RWPE2 (cell line): ENCODE results near the gene NPC1L1.

Experiments used
- ATAC-seq: fragments of 200-7000 bp; cut with Tn5 transposase; 3 replicates; pipeline ENCODE4 v1.9.1; 2021; ENCODE audit warnings: low read depth
- DNase-seq: peaks from one replicate; pipeline ENCODE4 v3.0.0-alpha.2; 2020; ENCODE audit warnings: low spot score
- H3K27ac ChIP-seq: fragments of 450-650 bp; 2 replicates; pipeline ENCODE4 v1.5.1; 2017; ENCODE audit warnings: mild to moderate bottlenecking; ENCODE audit not compliant: poor library complexity, severe bottlenecking
- H3K27me3 ChIP-seq: fragments of 250-450 bp; sonication (Bioruptor Pico); 2 replicates; pipeline ENCODE4 v1.5.1; 2021; ENCODE audit warnings: mild to moderate bottlenecking, moderate library complexity; ENCODE audit not compliant: insufficient read depth, poor library complexity, severe bottlenecking
- H3K36me3 ChIP-seq: fragments of 250-450 bp; sonication (Bioruptor Pico); 2 replicates; pipeline ENCODE4 v1.5.1; 2020; ENCODE audit warnings: low read depth, mild to moderate bottlenecking, moderate library complexity
- H3K4me1 ChIP-seq: fragments of 250-450 bp; sonication (Bioruptor Pico); 2 replicates; pipeline ENCODE4 v1.5.1; 2021; ENCODE audit warnings: mild to moderate bottlenecking, moderate library complexity; ENCODE audit not compliant: insufficient read depth, poor library complexity, severe bottlenecking
- H3K4me3 ChIP-seq: fragments of 250-450 bp; sonication (Bioruptor Pico); 2 replicates; pipeline ENCODE4 v1.5.1; 2021; ENCODE audit warnings: mild to moderate bottlenecking, moderate library complexity; ENCODE audit not compliant: severe bottlenecking
- H3K9me3 ChIP-seq: fragments of 250-450 bp; sonication (Bioruptor Pico); 2 replicates; pipeline ENCODE4 v1.5.1; 2021; ENCODE audit warnings: mild to moderate bottlenecking, moderate library complexity; ENCODE audit not compliant: severe bottlenecking
- CTCF ChIP-seq: fragments of 450-650 bp; IDR thresholded peaks from one replicate; pipeline ENCODE4 v1.5.1; 2017; ENCODE audit warnings: mild to moderate bottlenecking, moderate library complexity; ENCODE audit not compliant: poor library complexity, severe bottlenecking

NPC1L1 gene

GRCh38 chr7:44470135-44470479 lies 71.0 kb downstream of the NPC1L1 start:
- no peak overlapping the region for H3K4me3 ChIP-seq

GRCh38 chr7:44469461-44470134 lies 71.5 kb downstream of the NPC1L1 start:
- DNase-seq (no peak), ATAC-seq (no peak)
- H3K36me3 ChIP-seq: peaks cover 72% of the 10 kb centered on the region
- no peaks in the 10 kb centered on the region for H3K9me3 ChIP-seq
- TF ChIP-seq CTCF: no peak
- H3K4me3 ChIP-seq: no peak overlapping the region
- H3K27me3 ChIP-seq: no peaks in the 10 kb centered on the region
- H3K4me1 ChIP-seq: peaks cover 23% of the 10 kb centered on the region
- H3K27ac ChIP-seq: peak overlapping the region; percentile 4

More at GRCh38 chr7:44470135-44470479, 71.0 kb downstream of the NPC1L1 start:
- Histone ChIP-seq H3K27ac (peak overlapping the region; percentile 4), H3K27me3 (no peaks in the 10 kb centered on the region), H3K9me3 (no peaks in the 10 kb centered on the region), H3K4me1 (peaks cover 25% of the 10 kb centered on the region), H3K36me3 (peaks cover 69% of the 10 kb centered on the region)
- DNase-seq (no peak), ATAC-seq (no peak)
- no peak for TF ChIP-seq CTCF

- no peak for TF ChIP-seq CTCF
- Histone ChIP-seq H3K4me1 (peaks cover under 1% of the 10 kb centered on the region), H3K4me3 (no peak overlapping the region), H3K9me3 (no peaks in the 10 kb centered on the region), H3K36me3 (peaks cover 60% of the 10 kb centered on the region), H3K27ac (no peak overlapping the region), H3K27me3 (no peaks in the 10 kb centered on the region)
- DNase-seq: no peak
- no peak for ATAC-seq
Observed at GRCh38 chr7:44467217-44467548, 73.9 kb downstream of the NPC1L1 start.

GRCh38 chr7:44466300-44467216 lies 74.6 kb downstream of the NPC1L1 start:
- Histone ChIP-seq H3K36me3 (peaks cover 62% of the 10 kb centered on the region), H3K27ac (no peak overlapping the region), H3K9me3 (no peaks in the 10 kb centered on the region), H3K27me3 (no peaks in the 10 kb centered on the region), H3K4me3 (no peak overlapping the region), H3K4me1 (peaks cover 6% of the 10 kb centered on the region)
- TF ChIP-seq CTCF: no peak
- no peak for DNase-seq
- ATAC-seq: no peak
